GM18526 (cell line): ENCODE measurements around the gene MRPS15.

ENCODE experiments used
- POLR2A ChIP-seq: IDR thresholded peaks from 3 replicates; pipeline ENCODE4 v1.6.1; 2011; ENCODE audit not compliant: insufficient read length; ENCODE audit errors: extremely low read depth

The MRPS15 gene

GRCh38 chr1:36448530-36449056, 15.6 kb downstream of the MRPS15 start:
- TF ChIP-seq POLR2A, result no peak

- no peak for TF ChIP-seq POLR2A
Measured at GRCh38 chr1:36447450-36447849, 16.7 kb downstream of the MRPS15 start.

- TF ChIP-seq POLR2A, result no peak
Measured at GRCh38 chr1:36446746-36447145, 17.4 kb downstream of the MRPS15 start.

- no peak for TF ChIP-seq POLR2A
Measured at GRCh38 chr1:36446271-36446670, 17.9 kb downstream of the MRPS15 start.

GRCh38 chr1:36443297-36443696, 20.9 kb downstream of the MRPS15 start:
- TF ChIP-seq POLR2A, result no peak

GRCh38 chr1:36442337-36442736, 21.8 kb downstream of the MRPS15 start:
- TF ChIP-seq POLR2A, result no peak

DNA sequence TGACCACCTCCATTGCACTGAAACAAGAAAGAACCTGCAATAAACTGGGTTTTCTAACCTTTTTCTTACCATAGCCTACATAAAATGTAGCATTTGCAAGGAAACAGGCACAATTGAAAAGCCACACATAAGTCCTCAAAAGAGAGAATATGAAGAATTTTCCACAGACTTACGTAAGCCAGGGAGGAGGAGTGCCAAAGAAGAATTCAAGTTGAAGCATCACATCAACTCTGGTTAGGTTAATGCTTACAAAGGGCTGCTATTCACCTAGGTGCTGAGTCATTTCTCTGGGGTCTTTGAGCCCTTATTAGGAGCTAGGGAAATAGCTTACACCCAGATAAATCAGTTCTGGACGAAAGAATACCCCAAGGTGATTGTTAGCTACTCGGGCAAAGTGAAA, 23.5 kb downstream of the MRPS15 start:
- TF ChIP-seq POLR2A, result no peak

DNA sequence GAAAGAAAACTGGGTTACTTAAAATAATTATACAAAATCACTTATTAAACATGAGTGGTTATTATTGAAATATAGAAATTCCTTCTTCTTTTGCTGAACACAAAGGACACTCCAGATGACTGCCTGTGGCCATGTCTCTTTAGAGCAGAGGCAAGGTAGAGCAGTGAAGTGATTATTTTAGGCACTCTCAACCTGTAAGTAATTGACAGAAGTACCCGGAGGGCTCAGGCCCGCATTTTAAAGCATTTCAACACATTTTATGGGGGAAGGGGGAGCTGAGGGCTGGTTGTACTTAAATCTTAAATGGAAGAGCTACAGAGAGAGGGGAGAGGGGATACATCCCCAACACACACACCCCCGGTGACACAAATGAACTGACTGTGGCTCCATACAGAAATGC, 24.1 kb downstream of the MRPS15 start:
- TF ChIP-seq POLR2A, result no peak

DNA sequence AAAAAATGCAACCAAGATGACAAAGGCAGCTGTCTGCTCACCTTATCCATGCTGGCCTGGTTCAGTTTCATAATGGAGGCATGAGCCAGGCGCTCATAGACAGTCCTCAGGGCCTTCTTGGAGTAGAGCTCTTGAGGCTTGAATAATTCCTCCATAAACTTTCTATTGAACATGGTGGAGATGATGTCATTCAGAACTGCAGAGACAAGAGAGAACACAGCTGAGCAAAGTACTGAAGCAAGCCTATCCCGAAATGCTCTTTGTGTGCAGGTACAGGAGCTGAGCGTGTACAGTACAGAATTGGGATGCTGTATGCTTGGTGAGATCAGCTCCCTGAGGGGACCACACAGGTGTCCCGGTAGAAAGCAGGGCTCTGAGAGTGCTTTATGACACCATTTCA, 25.5 kb downstream of the MRPS15 start:
- TF ChIP-seq POLR2A, result no peak

DNA sequence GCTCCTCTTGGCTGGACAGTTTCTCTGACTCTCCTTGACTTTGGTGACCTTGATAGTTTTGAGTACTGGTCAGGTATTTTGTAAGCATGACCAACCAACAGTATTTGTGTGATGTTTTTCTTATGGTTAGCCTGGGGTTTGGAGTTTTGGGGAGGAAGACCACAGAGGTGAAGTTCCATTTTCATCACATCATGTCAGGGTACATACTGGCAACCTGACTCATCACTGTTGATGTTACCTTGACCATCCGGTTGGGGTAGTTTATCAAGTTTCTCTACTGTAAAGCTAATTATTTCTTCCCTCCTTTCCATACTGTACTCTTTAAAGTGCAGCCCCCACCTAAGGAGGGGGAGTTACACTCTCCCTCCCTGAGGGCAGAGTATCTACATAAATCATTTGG, 27.4 kb downstream of the MRPS15 start:
- no peak for TF ChIP-seq POLR2A

DNA sequence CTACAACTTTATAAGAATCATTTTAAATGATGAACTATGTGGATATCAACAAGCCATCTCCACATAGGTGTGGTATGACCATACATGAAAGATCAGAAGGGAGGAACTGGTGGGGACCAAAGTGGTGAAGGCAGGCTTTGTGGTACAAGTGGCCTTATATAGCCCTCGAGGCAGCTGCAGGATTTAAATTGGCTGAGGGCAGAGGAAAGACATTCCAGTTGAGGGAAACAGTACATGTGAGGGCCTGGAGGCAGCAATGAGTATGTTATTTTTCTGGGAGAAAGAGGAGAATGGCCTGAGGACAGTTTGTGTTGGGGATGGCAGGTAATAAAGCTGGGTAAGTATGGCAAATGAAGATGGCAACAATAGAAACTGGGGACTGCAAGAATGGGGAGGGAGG, 31.1 kb downstream of the MRPS15 start:
- no peak for TF ChIP-seq POLR2A

DNA sequence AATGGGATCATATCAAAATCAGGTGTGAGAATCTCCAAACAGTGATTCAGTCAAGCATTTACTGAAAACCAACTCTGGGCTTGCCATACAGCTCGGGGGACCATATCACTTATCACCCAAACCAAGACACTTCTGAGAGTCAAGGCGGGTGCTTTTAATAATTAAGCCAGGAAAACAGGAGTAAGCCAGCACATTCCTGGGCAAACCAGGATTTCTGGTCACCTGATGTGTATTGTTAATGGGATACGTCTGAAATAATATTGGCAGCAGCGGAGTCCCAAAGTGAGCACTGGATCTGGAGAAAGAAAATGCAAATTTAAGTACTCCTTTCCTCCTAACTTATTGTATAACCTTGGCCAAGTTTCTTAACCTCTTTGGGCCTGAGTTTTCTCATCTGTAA, 31.6 kb downstream of the MRPS15 start:
- no peak for TF ChIP-seq POLR2A

GRCh38 chr1:36425791-36426190, 38.4 kb downstream of the MRPS15 start:
- TF ChIP-seq POLR2A, result no peak

- TF ChIP-seq POLR2A, result no peak
Measured at GRCh38 chr1:36421649-36422048, 42.5 kb downstream of the MRPS15 start.

DNA sequence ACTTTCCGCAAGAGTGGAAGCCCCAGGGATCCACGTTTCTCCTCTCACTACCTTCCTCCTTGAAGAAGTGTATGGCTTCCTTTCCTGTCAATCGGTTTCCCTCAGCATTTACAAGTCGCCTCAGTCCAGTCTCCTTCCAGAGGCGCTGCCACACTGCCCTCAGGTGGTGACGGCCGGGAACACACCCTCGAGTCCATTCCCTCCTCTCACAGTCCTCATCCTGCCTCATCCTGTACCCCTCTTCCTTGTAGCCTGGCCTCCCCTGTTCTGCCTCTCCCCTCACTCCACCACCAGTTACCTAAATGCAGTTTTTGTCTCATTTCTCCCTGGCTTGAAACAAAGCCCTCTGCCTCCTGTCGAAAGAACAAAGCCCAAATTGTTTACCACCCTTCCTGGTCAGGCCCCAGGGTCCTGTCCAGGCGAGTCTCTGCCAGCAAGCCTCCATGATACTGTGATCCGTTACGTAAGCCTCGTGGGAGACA, 43.3 kb downstream of the MRPS15 start:
- no peak for TF ChIP-seq POLR2A

DNA sequence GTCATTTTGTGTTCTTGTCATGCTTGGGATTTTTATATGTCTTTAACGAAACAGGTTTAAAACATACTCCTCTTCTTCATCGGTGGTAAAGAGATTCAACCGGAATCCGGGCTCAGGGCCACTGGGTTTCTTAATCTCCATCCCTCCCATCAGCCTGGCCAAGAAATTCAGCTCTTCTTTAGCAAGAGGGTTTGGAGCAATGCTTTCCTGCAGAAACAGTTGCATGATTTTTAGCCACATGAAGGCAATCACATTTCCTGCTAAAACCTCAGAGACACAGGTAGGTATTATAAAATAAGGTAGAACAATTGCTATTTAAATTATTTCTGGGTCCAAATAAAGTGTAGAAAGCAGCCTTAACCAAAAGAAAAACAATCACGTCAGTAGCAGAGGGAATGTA, 43.8 kb downstream of the MRPS15 start:
- TF ChIP-seq POLR2A, result no peak

DNA sequence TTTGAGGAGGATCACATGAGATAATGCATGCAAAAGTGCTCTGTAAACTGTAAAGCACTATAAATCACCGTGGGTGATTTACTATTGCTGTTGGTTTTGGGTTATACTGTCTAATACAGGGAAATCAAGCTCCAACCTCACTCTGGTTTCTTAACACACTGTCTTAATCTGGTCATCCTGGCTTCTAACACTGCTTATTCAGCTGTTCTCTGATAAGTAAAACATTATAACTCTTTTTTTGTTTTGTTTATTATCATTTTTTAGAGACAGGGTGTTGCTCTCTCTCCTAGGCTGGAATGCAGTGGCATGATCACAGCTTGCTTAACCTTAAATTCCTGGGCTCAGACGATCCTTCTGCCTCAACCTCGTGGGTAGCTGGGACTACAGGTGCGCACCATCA, 44.6 kb downstream of the MRPS15 start:
- TF ChIP-seq POLR2A, result no peak

DNA sequence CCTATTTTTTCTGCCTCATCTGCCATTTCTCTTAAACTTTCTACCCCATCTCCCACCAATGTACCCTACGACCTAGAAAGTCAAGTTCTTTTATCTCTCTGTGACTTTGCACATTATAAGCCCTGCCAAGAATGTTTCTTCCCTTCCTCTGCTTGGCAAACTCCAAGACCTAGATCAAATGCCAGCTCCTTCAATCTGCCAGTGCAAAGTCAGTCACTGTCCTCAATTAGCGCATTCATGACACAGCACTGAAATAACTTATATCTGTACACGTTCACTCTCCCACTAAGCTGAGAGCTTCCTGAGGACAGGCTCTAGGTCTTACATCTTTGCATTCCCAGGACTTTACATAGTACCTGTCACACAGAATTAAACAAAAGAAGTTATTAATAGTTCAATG, 45.0 kb downstream of the MRPS15 start:
- no peak for TF ChIP-seq POLR2A
